ENCODE measurements around the gene OTUD5.

The OTUD5 gene

GRCh38 chrX:48914593-48915493 lies 42.6 kb downstream of the OTUD5 start:
- Histone ChIP-seq H3K27me3 (ENCODE audit: control insufficient read depth, insufficient read depth, low read length) (no peaks in the 10 kb centered on the region), H3K4me1 (ENCODE audit: control insufficient read depth, low read depth, low read length) (peaks cover 2% of the 10 kb centered on the region), H3K4me3 (ENCODE audit: low read length) (no peak overlapping the region), H3K36me3 (ENCODE audit: control insufficient read depth, low read depth, low read length) (peaks cover 34% of the 10 kb centered on the region), H3K27ac (ENCODE audit: low read length) (no peak overlapping the region), H3K9ac (ENCODE audit: low read length) (no peak overlapping the region), H3K9me3 (ENCODE audit: control insufficient read depth, low read depth, low read length) (peaks cover 4% of the 10 kb centered on the region)

DNA sequence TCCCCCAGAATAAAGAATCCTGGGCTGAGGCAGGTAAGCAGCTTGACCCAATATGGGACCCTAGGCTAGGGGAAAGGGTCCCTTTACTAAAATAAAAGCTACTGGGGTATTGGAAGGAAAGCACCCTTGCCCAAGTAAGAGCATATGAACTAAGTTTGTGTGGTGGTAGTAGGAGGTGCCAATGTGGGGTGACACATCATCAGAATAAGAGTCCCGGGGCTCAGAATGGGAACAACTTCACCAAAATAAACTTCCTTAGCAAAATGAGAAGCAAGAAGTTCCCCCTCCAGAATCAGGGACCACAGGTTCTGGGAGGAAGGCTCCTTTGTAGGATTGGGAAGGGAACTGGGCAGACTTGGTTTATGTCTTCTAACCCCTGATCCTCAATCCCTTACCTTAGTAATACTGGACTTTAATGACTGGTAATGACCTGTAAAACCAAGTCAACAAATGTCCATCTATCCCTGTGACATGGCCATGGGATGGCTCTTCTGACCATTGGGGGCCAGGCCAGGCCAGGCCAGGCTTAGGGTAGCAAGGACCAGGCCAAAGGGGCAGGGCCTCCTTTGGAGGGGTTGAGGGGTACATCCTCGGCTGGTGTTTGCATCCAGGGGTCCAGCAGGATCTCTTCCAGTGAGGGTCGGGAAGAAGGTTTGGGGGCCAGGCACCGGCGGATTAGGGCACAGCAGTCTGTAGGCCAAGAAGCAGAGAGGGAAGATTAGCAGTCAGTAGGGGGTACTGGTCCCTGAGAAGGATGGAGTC lies 43.6 kb downstream of the OTUD5 start:
- Histone ChIP-seq H3K36me3 (ENCODE audit: control insufficient read depth, low read depth, low read length) (peaks cover 34% of the 10 kb centered on the region), H3K9me3 (ENCODE audit: control insufficient read depth, low read depth, low read length) (peaks cover 5% of the 10 kb centered on the region), H3K27ac (ENCODE audit: low read length) (no peak overlapping the region), H3K9ac (ENCODE audit: low read length) (no peak overlapping the region), H3K4me3 (ENCODE audit: low read length) (no peak overlapping the region), H3K27me3 (ENCODE audit: control insufficient read depth, insufficient read depth, low read length) (no peaks in the 10 kb centered on the region), H3K4me1 (ENCODE audit: control insufficient read depth, low read depth, low read length) (no peaks in the 10 kb centered on the region)

GRCh38 chrX:48911412-48912182 lies 45.8 kb downstream of the OTUD5 start, which contains the start of gene SLC35A2:
Gene SLC35A2 (minus strand): TSS chrX:48911646. CDS start chrX:48911636, 10 bp downstream.
- H3K4me3 ChIP-seq (ENCODE audit: low read length), result peak within 1 kb of the TSS; percentile 81
- H3K9ac ChIP-seq (ENCODE audit: low read length), result peak within 1 kb of the TSS; percentile 81
- peaks cover 34% of the 10 kb centered on the region for H3K36me3 ChIP-seq (ENCODE audit: control insufficient read depth, low read depth, low read length)
- H3K4me1 ChIP-seq (ENCODE audit: control insufficient read depth, low read depth, low read length), result no peaks in the 10 kb centered on the region
- H3K27ac ChIP-seq (ENCODE audit: low read length), result peak within 1 kb of the TSS; percentile 38
- peaks cover 9% of the 10 kb centered on the region for H3K9me3 ChIP-seq (ENCODE audit: control insufficient read depth, low read depth, low read length)
- H3K27me3 ChIP-seq (ENCODE audit: control insufficient read depth, insufficient read depth, low read length), result no peaks in the 10 kb centered on the region

- Histone ChIP-seq H3K9ac (ENCODE audit: low read length) (peak overlapping the region; percentile 81), H3K9me3 (ENCODE audit: control insufficient read depth, low read depth, low read length) (peaks cover 9% of the 10 kb centered on the region), H3K36me3 (ENCODE audit: control insufficient read depth, low read depth, low read length) (peaks cover 31% of the 10 kb centered on the region), H3K27ac (ENCODE audit: low read length) (peak overlapping the region; percentile 38), H3K4me1 (ENCODE audit: control insufficient read depth, low read depth, low read length) (no peaks in the 10 kb centered on the region), H3K4me3 (ENCODE audit: low read length) (peak overlapping the region; percentile 81), H3K27me3 (ENCODE audit: control insufficient read depth, insufficient read depth, low read length) (no peaks in the 10 kb centered on the region)
Measured at GRCh38 chrX:48910926-48911411, 46.4 kb downstream of the OTUD5 start.

DNA sequence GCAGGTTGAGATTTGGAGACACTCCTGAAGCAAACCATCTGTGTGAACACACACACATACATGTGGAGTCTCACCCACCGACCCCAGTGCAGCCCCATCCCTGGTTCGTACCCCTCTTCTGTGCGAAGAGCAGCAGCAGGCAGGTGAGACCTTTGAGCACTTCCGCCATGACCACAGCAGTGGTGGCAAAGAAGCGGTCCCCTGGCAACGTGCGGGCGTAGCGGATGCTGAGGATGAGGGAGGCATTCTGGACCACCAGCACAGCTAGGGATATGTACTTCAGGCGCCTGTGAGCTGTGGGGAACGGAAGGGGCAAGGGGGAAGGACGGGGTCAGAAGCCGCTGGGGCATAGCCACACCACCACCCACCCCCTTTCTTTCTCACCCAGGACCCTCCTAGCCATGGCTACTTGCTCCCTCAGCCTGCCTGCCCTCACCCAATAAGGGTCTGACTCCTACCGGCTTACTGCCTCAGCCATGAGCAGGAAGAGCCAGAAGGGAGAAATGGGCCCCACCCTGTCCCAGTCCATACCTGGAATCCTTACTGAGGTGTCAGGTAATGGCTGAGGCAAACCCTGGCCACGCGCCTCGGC lies 47.6 kb downstream of the OTUD5 start:
- H3K27ac ChIP-seq (ENCODE audit: low read length), result no peak overlapping the region
- no peak overlapping the region for H3K4me3 ChIP-seq (ENCODE audit: low read length)
- H3K9ac ChIP-seq (ENCODE audit: low read length), result no peak overlapping the region

GRCh38 chrX:48908600-48908999 lies 48.8 kb downstream of the OTUD5 start:
- Histone ChIP-seq H3K9ac (ENCODE audit: low read length) (no peak overlapping the region), H3K4me1 (ENCODE audit: control insufficient read depth, low read depth, low read length) (no peaks in the 10 kb centered on the region), H3K36me3 (ENCODE audit: control insufficient read depth, low read depth, low read length) (peaks cover 18% of the 10 kb centered on the region), H3K4me3 (ENCODE audit: low read length) (no peak overlapping the region), H3K9me3 (ENCODE audit: control insufficient read depth, low read depth, low read length) (peaks cover 9% of the 10 kb centered on the region), H3K27ac (ENCODE audit: low read length) (no peak overlapping the region), H3K27me3 (ENCODE audit: control insufficient read depth, insufficient read depth, low read length) (no peaks in the 10 kb centered on the region)

More for the DNA sequence above, 47.6 kb downstream of the OTUD5 start:
- Histone ChIP-seq H3K9me3 (ENCODE audit: control insufficient read depth, low read depth, low read length) (peaks cover 9% of the 10 kb centered on the region), H3K27me3 (ENCODE audit: control insufficient read depth, insufficient read depth, low read length) (no peaks in the 10 kb centered on the region), H3K36me3 (ENCODE audit: control insufficient read depth, low read depth, low read length) (peaks cover 26% of the 10 kb centered on the region), H3K4me1 (ENCODE audit: control insufficient read depth, low read depth, low read length) (no peaks in the 10 kb centered on the region)

- Histone ChIP-seq H3K27ac (ENCODE audit: low read length) (no peak overlapping the region), H3K4me1 (ENCODE audit: control insufficient read depth, low read depth, low read length) (no peaks in the 10 kb centered on the region), H3K36me3 (ENCODE audit: control insufficient read depth, low read depth, low read length) (peaks cover 25% of the 10 kb centered on the region), H3K9me3 (ENCODE audit: control insufficient read depth, low read depth, low read length) (peaks cover 9% of the 10 kb centered on the region), H3K4me3 (ENCODE audit: low read length) (no peak overlapping the region), H3K27me3 (ENCODE audit: control insufficient read depth, insufficient read depth, low read length) (no peaks in the 10 kb centered on the region), H3K9ac (ENCODE audit: low read length) (no peak overlapping the region)
Measured at GRCh38 chrX:48905090-48905790, 52.2 kb downstream of the OTUD5 start.

DNA sequence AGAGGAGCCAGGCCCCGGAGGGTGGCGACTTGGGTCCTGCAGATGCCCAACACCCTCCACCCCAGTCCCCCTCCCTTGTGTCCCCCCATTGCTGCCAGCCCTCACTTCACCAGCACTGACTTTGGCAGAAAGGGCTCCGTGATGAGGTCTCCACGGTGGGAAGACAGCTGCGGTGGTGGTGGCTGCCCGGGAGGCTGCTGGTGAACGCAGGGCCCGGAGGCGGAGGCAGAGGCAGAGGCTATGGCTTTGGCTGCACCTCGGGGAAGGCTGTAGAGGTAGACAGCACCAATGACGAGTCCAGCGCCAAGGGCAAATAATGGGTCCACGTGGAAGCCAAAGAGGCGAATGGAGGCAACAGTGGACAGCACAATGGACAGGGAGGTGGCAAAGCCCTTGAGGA lies 52.8 kb downstream of the OTUD5 start:
- Histone ChIP-seq H3K36me3 (ENCODE audit: control insufficient read depth, low read depth, low read length) (peaks cover 26% of the 10 kb centered on the region), H3K27me3 (ENCODE audit: control insufficient read depth, insufficient read depth, low read length) (no peaks in the 10 kb centered on the region), H3K27ac (ENCODE audit: low read length) (no peak overlapping the region), H3K4me3 (ENCODE audit: low read length) (no peak overlapping the region), H3K4me1 (ENCODE audit: control insufficient read depth, low read depth, low read length) (no peaks in the 10 kb centered on the region), H3K9ac (ENCODE audit: low read length) (no peak overlapping the region), H3K9me3 (ENCODE audit: control insufficient read depth, low read depth, low read length) (peaks cover 9% of the 10 kb centered on the region)

DNA sequence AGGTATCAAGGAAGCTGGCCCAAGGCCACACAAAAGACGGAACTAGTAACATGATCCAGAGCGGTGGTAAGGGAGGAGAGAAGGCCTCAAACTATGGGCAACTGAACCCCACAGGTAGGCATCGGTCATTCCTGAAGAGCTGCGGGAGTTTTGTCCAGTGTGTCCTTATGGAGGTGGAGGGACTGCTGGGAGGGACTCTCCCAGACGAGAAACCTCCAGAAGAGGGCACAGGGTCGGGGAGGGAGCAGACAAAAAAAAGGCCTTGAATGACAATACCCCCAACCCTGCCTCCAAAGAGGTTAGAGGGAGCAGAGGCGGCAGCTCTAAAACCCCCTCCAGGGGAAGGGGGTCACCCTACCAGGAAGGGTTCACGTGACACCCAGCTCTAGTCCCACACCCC lies 53.2 kb downstream of the OTUD5 start:
- H3K4me1 ChIP-seq (ENCODE audit: control insufficient read depth, low read depth, low read length), result no peaks in the 10 kb centered on the region
- H3K9me3 ChIP-seq (ENCODE audit: control insufficient read depth, low read depth, low read length), result peaks cover 9% of the 10 kb centered on the region
- no peak overlapping the region for H3K4me3 ChIP-seq (ENCODE audit: low read length)
- no peak overlapping the region for H3K9ac ChIP-seq (ENCODE audit: low read length)
- peaks cover 30% of the 10 kb centered on the region for H3K36me3 ChIP-seq (ENCODE audit: control insufficient read depth, low read depth, low read length)
- no peaks in the 10 kb centered on the region for H3K27me3 ChIP-seq (ENCODE audit: control insufficient read depth, insufficient read depth, low read length)
- no peak overlapping the region for H3K27ac ChIP-seq (ENCODE audit: low read length)

GRCh38 chrX:48903290-48903689 lies 54.1 kb downstream of the OTUD5 start:
- Histone ChIP-seq H3K27me3 (ENCODE audit: control insufficient read depth, insufficient read depth, low read length) (no peaks in the 10 kb centered on the region), H3K9ac (ENCODE audit: low read length) (no peak overlapping the region), H3K27ac (ENCODE audit: low read length) (no peak overlapping the region), H3K4me1 (ENCODE audit: control insufficient read depth, low read depth, low read length) (no peaks in the 10 kb centered on the region), H3K9me3 (ENCODE audit: control insufficient read depth, low read depth, low read length) (peaks cover 7% of the 10 kb centered on the region), H3K36me3 (ENCODE audit: control insufficient read depth, low read depth, low read length) (peaks cover 30% of the 10 kb centered on the region), H3K4me3 (ENCODE audit: low read length) (no peak overlapping the region)

All from iPS-18a (cell line).